GM18867 (cell line): ENCODE results near the gene IKZF3.
"Not testable (repeated sequence)": the region's sequence is repeated elsewhere in the genome, so short reads cannot be mapped to it uniquely, and the experiment has no call there.

Source experiments
- ATAC-seq: cut with Tn5 transposase; IDR thresholded peaks from one replicate; pipeline ENCODE4 v1.9.1; 2021; ENCODE audit warnings: mild to moderate bottlenecking, moderate library complexity; ENCODE audit not compliant: unreplicated experiment

Gene IKZF3

DNA sequence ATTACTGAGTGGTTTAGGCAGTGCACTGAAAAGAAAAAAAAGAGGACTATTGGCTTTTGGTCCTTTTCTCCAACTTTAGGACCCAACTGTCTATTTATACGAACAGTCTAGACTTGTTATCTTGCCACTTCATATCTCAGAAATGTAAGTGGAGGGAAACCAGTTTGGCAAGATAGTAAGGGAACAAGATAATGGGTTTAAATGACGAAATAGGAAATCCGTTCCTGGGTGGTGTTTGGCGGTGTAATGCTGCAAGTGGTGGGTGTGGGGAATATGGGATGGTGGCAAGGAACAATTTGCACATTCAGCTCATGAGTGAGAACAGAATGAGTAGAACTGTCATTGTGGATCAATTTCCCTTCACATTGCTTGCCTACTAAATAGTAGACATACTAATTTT lies 81.6 kb downstream of the IKZF3 start:
- ATAC-seq: no peak

DNA sequence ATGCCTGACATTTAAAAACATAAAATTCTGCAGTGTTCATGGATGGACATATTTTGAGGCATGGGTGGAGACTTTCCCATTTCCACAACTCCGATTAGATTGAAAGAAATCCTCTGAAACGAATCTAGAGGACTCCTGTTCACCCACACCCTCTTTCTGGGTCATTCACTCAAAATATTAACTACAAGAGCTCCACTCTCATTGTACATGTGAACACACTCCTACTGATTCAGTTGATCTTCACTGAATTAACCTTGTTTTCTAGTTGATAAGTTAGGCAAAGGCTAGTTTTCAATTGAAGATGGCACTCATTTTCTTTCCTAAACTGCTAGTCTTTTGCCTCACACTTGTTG lies 82.3 kb downstream of the IKZF3 start:
- no peak for ATAC-seq

DNA sequence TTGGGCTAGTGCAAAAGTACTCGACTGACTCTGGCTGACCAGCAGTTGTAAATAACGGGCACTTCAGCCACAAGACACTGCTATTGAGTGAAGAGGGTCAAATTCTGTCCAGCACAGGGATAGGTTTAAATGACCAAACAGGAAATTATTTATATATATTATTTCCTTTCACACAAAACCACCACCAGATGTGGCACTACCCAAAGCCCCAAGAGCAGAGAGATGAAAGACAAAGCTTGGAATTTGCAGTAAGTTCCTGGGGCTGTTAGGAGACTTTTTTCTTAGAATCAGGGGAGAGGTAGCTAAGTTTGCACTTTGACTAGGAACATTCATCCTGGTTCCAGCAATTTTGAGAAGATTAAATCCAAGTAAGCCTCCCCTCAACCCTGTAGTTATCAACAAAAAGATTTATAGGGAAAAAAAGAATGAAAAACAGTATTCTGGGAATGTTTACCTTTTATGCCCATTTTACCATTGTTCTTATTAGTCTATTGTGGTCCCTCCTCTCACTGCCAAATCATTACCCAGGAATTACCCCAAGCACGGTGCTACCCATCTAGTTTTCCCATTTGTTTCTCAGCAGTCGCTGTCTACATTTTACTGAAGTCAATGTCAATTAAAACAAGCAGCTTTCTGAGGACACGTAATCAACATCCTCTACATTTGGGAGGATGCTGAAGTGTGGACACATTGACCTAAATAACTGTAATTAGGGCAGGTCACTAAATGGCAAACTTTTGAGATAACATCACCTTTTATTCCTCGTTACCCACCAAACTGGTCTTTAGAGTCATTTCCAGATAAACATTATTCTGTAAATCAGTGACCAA lies 82.9 kb downstream of the IKZF3 start:
- no peak for ATAC-seq

DNA sequence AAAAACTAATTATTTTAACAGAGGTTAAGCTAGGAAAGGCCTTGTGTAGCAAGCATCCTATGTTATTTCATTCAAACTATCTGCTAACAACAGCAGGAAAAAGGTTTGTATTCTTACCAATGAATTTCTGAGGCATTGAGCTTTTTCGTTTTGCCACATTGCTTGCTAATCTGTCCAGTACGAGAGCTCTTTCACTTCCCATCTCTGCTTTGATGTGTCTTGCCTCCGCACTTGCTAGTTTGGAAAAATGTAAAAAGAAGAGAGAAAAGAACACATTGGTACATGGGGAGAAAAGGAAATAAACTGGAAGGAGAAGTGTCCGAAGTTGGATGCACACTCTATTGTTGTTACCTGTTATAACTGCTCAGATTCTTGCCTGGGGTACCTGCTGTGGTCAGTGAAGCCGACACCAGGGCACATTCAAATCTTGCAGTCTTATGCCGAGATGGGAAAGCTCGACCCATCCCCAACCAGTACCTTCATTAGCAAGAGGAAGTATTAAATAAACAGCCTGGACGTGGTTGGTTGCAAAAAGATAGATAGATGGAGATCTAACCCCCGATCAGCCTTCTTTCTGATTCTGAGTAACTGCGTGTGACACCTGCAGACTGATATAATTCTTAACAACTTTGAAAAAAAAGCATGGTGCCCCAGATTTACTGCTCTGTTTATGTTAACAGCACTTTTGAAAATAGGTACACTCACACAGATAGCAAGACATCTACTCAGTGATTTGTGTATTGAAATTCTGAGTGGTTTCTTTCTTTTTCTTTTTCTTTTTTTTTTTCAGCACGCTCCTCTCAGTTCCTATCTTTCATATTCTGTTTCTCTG lies 86.4 kb downstream of the IKZF3 start:
- ATAC-seq: peak; percentile 53

DNA sequence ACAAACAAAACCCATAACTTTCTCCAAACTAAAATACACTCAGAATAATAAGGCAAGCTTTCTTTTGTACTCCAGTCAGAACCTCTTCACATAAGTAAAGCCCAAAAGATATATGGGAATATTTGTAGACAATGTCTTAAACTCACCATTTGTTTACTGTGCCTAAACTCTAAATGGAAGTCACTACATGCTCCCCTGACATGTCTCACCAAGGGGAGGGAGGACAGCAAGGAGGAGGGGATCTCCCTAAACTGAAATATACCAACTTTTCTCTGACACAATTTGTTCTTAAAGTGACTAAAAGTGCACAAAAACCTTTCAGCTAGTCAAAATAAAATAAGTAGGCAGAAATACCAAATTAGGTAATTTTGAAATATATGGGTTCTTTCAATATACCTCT lies 87.9 kb downstream of the IKZF3 start:
- no peak for ATAC-seq

DNA sequence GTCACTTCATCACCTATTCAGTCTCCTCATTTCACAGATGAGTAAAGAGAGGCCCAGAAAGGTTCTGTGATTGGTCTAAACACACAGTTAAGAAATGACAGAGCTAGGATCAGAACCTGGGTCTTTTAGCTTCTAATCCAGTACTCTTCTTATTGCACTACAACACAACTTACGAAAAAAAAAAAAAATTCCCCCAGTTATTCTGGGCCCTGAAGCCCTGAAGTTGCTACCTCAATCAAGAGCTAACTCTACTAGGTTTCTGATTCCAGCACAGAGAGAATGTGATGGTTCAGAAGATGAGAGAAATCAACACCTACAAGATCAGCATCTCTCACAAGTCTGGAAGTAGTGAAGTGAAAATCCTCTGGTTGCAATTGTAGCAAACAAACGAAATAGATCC lies 89.1 kb downstream of the IKZF3 start:
- ATAC-seq: no peak

- no peak for ATAC-seq
Observed at GRCh38 chr17:39774047-39774446, 90.1 kb downstream of the IKZF3 start.

DNA sequence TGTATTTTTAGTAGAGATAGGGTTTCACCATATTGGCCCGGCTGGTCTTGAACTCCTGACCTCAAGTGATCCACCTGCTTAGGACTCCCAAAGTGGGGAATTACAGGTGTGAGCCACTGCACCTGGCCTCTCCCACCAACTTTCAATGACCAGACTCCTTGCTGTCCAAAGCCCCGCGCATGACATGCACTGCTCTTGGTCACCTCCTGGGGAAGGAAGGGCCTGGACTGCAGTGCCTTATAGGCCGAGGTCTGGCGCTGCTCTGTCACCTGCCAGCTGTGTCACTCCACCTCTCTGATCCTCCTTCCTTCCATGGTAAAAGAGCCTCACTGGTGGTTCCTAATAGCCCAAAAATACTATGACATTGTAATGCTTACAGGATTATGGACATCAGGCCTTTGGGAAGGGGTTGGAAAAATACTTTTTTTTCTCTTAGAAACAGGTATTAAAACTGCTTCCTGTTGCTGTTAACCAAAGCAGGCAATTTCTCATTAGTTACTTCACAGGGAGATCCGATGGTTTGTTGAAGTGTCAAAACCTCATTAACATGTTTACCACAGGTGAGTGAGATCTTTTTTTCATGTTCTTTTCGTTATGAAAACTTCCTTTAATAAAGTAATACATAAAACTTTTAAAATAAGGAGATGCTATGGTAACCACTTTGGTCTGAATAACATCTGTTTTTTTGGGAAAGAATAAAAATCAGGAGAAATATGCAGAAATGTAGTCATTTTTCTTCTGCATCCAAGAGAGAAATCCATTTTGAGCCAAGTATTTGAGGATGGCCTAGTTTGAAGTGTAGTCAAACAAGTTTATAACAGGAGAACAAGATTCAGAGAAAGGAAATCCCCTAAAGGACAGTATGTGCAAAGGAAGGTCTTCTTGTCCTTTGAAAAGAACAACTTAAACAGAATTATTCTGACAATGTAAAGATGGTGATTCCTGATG lies 90.9 kb downstream of the IKZF3 start:
- ATAC-seq: no peak

- ATAC-seq: no peak
Observed at GRCh38 chr17:39772415-39772814, 91.7 kb downstream of the IKZF3 start.

- ATAC-seq: peak; percentile 48
Observed at GRCh38 chr17:39769974-39770587, 94.0 kb downstream of the IKZF3 start.

GRCh38 chr17:39767147-39767546 lies 97.0 kb downstream of the IKZF3 start:
- no peak for ATAC-seq

GRCh38 chr17:39765766-39766165 lies 98.3 kb downstream of the IKZF3 start:
- ATAC-seq: no peak

GRCh38 chr17:39765175-39765574 lies 98.9 kb downstream of the IKZF3 start:
- no peak for ATAC-seq

DNA sequence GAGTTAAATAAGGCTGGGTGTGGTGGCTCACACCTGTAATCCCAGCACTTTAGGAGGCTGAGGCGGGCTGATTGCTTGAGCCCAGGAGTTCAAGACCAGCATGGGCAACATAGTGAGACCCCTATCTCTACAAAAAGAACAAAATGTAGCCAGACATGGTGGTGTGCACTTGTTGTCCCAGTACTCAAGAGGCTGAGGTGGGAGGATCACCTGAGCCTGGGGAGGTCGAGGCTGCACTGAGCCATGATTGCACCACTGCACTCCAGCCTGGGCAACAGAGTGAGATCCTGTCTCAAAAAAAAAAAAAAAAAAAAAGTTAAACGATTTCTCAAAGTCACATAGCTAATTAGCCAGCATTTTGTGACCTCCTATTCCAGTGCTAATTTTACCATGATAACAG lies 99.9 kb downstream of the IKZF3 start:
- ATAC-seq: not testable (repeated sequence)

DNA sequence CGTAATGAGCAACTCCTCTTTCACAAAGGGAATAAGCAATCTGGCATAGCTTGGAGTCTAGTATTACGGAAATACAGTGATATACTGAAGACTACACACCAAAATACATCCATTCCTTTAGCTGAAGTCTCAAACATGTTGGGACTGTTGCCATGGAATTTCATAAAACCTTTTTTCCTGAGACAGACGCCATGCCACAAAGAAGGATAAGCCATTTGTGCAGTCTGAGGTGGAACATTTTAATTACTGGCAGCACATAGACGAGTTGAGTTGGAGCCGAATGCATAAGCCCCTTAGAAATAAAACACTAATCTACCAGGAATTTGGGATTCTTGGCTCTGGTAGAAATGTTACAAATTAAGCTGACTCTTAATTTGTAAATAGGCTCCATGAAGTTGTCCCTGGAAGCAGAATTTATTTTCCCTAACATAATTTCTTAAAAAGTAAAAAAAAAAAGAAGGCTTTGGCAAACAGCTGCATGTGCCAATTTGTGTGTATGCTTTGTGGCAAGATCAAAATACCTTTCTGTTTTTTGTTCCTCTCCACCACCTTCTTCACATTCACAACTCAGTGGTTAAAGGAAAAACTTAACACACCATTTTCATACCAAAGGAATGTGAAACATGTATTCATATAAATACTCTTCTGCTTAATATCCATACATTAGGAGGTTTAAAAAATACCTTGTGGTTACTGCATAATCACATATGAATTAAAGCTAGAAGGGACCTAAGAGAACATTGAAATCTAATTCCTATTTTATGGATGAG lies 100.9 kb downstream of the IKZF3 start:
- ATAC-seq: no peak

DNA sequence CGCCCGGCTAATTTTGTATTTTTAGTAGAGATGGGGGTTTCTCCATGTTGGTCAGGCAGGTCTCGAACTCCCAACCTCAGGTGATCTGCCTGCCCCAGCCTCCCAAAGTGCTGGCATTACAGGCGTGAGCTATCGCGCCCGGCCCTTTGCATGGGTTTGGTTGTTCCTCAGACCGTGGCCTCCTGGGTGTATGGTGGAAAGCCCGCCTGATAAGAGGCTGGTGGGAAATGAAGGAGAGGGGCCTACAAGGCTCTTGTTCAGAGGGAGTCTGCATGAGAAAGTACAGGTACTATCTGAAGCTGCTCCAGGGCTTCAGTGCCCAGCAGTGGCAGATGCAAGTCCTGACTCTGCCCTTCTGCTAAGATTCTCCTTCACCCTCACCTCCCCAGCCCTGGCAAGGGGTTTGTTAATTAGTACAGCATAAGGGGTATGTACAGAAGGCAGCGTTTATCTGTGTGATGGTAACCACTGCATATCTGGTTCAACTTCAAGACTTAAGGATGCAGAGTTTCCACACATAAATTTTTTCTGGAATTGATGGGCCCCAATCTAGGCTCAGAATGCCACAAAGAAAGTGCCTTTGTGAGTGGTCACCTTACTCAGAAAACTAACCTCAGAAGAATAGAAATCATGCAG lies 102.1 kb downstream of the IKZF3 start:
- no peak for ATAC-seq

DNA sequence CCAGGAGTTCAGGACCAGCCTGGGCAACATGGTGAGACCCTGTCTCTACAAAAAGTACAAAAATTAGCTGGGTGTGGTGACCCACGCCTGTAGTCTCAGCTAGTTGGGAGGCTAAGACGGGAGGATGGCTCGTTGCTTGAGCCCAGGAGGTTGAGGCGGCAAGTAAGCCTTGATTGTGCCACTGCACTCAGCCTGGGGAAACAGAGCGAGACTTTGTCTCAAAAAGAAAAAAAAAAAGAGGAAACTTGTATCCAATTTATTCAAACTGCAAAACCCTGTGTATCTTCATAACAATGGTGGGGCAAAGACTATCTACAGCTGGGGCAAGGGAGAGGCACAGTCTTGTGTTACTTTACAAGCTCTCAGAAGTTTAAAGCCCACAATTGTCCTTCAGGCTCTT lies 104.9 kb downstream of the IKZF3 start:
- no peak for ATAC-seq

- ATAC-seq: no peak
Observed at GRCh38 chr17:39757931-39758873, 105.9 kb downstream of the IKZF3 start.
